HFF-Myc (cell line): Measurements from ENCODE around the gene NTM.

Experiments
- DNase-seq: peaks from one replicate; pipeline ENCODE4 v3.0.0-alpha.2; 2011; ENCODE audit warnings: low read depth; ENCODE audit errors: extremely low read depth
- H3K4me3 ChIP-seq: replicated peaks from 2 replicates; pipeline ENCODE4 v1.5.1; 2011; ENCODE audit warnings: low read depth, mild to moderate bottlenecking, control low read depth, low read length
- CTCF ChIP-seq: IDR thresholded peaks from 2 replicates; pipeline ENCODE4 v1.5.1; 2012; ENCODE audit warnings: mild to moderate bottlenecking, low read depth, low read length, control low read depth; ENCODE audit errors: missing control alignments

Gene NTM

GRCh38 chr11:131518305-131518838 is 148.0 kb downstream of the NTM start:
- no peak for DNase-seq
- H3K4me3 ChIP-seq, result no peak overlapping the region
- TF ChIP-seq CTCF, result no peak

GRCh38 chr11:131522851-131523250 is 152.4 kb downstream of the NTM start:
- TF ChIP-seq CTCF, result no peak
- H3K4me3 ChIP-seq, result no peak overlapping the region
- no peak for DNase-seq

- H3K4me3 ChIP-seq, result no peak overlapping the region
- TF ChIP-seq CTCF, result no peak
- DNase-seq, result no peak
Observed at GRCh38 chr11:131530407-131530806, 160.0 kb downstream of the NTM start.

GRCh38 chr11:131533149-131533548 is 162.7 kb downstream of the NTM start:
- H3K4me3 ChIP-seq, result no peak overlapping the region
- no peak for DNase-seq
- no peak for TF ChIP-seq CTCF

- DNase-seq, result no peak
- H3K4me3 ChIP-seq, result no peak overlapping the region
- TF ChIP-seq CTCF, result no peak
Observed at GRCh38 chr11:131533998-131534397, 163.6 kb downstream of the NTM start.

GRCh38 chr11:131534611-131535010 is 164.2 kb downstream of the NTM start:
- H3K4me3 ChIP-seq, result no peak overlapping the region
- DNase-seq, result no peak
- no peak for TF ChIP-seq CTCF

- TF ChIP-seq CTCF, result no peak
- no peak for DNase-seq
- no peak overlapping the region for H3K4me3 ChIP-seq
Observed at GRCh38 chr11:131536159-131536558, 165.7 kb downstream of the NTM start.
